H1 (cell line): ENCODE results near the gene RRAGB. TPM values are rescaled to one million over a fixed set of nuclear protein-coding genes. Genes with fewer than 3 reads are reported as not detected.

Source experiments
- GABPA ChIP-seq: IDR thresholded peaks from 2 replicates; pipeline ENCODE4 v1.6.1; 2011; ENCODE audit warnings: mild to moderate bottlenecking, low read length, moderate library complexity, borderline replicate concordance; ENCODE audit not compliant: insufficient read depth
- YY1 ChIP-seq: IDR thresholded peaks from 2 replicates; pipeline ENCODE4 v1.6.1; 2011; ENCODE audit warnings: low read depth, mild to moderate bottlenecking, low read length
- polyA plus RNA-seq, 7 experiments: library from polyadenylated mRNA; depleted of rRNA in 3 of 7; stranded (reverse) in 5 of 7; unstranded in 2 of 7; fragments of >200 nt in 5 of 7; fragments of 200-250 nt in 2 of 7; gene quantifications; 1 replicate in 5 of 7; 2 replicates in 1 of 7; 4 replicates in 1 of 7; pipeline versions ENCODE4 v1.2.1 to v1.2.3, GENCODE V29; 2011 to 2013; ENCODE audit warnings: missing spikeins in 2 of 7, mixed read lengths in 2 of 7
- total RNA-seq: library from RNA; stranded (reverse); fragmentation: NEBNext Ultra II Directional; extraction: Animal tissue kit (Norgen Biotek cat#: 25700); gene quantifications from 2 replicates; pipeline ENCODE4 v1.2.1, GENCODE V29; 2021

RRAGB gene
- total and polyA plus RNA-seq, 2 of the 8 experiments (the other 6 are each of a cell fraction or from before 2014, with no cell fraction given) = 5.8 to 6.8 TPM

DNA sequence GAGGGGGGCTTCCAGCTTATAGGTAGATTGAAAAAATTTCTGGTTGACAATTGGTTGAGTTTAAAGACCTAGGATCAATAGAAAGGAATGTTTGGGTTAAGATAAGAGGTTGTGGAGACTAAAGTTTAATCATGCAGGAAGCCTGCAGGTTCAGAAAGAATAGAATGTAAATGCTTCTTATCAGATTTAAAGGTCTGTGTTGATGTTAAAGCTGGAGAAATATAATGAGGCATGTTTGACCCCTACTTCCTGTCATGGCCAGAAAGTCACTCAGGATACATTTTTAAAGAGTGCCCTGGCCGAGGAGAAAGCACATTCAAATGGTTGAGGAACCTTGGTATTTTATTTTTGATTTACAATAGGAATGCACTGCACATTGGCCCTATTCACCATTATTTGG lies 3.9 kb upstream of the RRAGB start (continued):
- no peak for TF ChIP-seq YY1
- TF ChIP-seq GABPA = no peak
- TF ChIP-seq, all 59 proteins: peak for 0
